ENCODE data around the gene AKAP6.

GRCh38 chr14:32304296-32304695 lies 24.8 kb upstream of the AKAP6 start:
- TF ChIP-seq POLR2A (IDR thresholded peaks at IDR 0.05): no peak
- TF ChIP-seq CTCF (IDR thresholded peaks at IDR 0.05): no peak
- TF ChIP-seq POLR2AphosphoS5 (IDR thresholded peaks at IDR 0.05): no peak
